Fibroblast of pulmonary artery (primary cell): Measurements from ENCODE around the gene RASD1.

Source experiments
- DNase-seq: peaks from one replicate; pipeline ENCODE4 v3.0.0-alpha.2; 2010; ENCODE audit warnings: low read depth
- H3K4me3 ChIP-seq: replicated peaks from 2 replicates; pipeline ENCODE4 v1.5.1; 2011; ENCODE audit warnings: low read depth, mild to moderate bottlenecking, control low read depth, low read length, moderate library complexity
- CTCF ChIP-seq: IDR thresholded peaks from 2 replicates; pipeline ENCODE4 v1.5.1; 2011; ENCODE audit warnings: mild to moderate bottlenecking, control low read depth, low read length, inconsistent platforms; ENCODE audit errors: missing control alignments

Gene RASD1

GRCh38 chr17:17520599-17521232, 24.5 kb upstream of the RASD1 start:
- DNase-seq: no peak
- TF ChIP-seq CTCF: no peak
- no peak overlapping the region for H3K4me3 ChIP-seq

GRCh38 chr17:17519886-17520285, 23.7 kb upstream of the RASD1 start:
- no peak overlapping the region for H3K4me3 ChIP-seq
- DNase-seq: no peak
- no peak for TF ChIP-seq CTCF

GRCh38 chr17:17518951-17519350, 22.8 kb upstream of the RASD1 start:
- no peak for DNase-seq
- H3K4me3 ChIP-seq: no peak overlapping the region
- TF ChIP-seq CTCF: no peak

- no peak for DNase-seq
- no peak overlapping the region for H3K4me3 ChIP-seq
- no peak for TF ChIP-seq CTCF
These were observed 21.8 kb upstream of the RASD1 start for GRCh38 chr17:17518014-17518413.

- no peak for DNase-seq
These were observed 20.9 kb upstream of the RASD1 start for GRCh38 chr17:17516941-17517720.

More at GRCh38 chr17:17516941-17517720, 20.9 kb upstream of the RASD1 start:
- TF ChIP-seq CTCF: no peak
- H3K4me3 ChIP-seq: no peak overlapping the region
